Measurements from ENCODE around the gene SLC31A2.
"Not testable (repeated sequence)": the region's sequence is repeated elsewhere in the genome, so short reads cannot be mapped to it uniquely, and the experiment has no call there.

The SLC31A2 gene, protein sequence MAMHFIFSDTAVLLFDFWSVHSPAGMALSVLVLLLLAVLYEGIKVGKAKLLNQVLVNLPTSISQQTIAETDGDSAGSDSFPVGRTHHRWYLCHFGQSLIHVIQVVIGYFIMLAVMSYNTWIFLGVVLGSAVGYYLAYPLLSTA

DNA sequence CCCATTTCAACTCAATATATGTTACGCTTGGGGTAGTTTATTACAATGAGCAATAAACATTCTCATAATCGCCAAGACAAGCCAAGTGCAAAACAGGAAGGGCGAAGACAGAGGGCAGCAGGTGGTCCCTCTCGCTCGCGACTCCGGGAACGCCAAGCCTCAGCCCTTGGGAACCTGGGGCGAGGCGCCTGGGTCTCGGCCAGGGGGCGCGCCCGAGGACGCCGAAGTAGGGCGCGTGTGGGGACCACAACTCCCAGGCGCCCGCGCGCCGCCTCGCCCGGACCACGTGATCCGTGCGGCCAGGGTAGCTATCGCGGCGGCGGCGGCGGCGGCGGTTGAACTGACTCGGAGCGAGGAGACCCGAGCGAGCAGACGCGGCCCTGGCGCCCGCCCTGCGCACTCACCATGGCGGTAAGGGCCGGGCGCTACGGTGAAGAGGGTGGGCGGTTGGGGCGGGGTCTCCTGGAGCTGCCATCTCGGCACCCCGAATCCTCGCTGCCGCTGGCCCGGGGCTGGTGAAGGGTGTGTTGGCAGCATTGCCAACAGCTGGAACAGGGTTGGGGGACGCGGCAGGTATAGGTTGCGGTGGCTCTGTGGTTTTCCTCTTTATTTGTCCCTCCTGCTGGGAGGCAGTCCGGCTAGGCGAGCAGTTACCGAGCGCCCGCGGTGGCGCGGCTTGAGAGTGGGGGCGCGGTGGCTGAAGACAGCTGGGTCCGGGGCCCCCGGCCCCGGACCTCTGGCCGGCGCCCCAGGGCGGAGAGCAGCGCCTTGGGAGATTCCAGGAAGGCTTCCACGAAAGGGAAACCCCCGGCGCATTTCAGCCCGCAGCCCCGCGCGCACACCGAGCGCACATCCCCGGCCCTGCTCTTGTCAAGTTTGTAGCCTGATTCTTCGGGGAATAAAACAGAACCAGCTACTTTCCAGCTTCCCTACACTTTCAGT lies at the start of gene SLC31A2:
Gene SLC31A2 (plus strand): TSS at position 338 of the 942 bp plus-strand sequence. CDS start 68 bp downstream, at position 406.
- peak; percentile 88 for DNase-seq

DNA sequence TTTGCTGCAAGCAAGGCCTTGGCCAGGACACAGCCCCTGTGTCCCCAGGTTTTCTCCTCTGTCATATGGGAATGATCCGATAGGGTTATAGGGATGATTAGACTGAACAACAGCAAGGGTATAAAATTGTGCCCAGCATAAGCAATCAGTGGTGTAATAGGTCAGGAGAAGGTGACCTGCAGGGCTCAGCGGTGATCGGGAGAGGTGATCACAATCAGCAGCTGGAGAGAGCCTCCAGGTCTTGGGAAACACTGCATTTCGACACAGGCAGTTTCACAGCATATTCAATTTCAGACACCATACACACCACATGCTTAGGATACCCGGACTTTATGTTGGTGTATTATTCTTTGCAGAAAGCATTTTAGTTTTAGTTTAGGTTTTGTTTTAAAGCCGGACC lies 45.5 kb upstream of the SLC31A2 start:
- not testable (repeated sequence) for DNase-seq

DNA sequence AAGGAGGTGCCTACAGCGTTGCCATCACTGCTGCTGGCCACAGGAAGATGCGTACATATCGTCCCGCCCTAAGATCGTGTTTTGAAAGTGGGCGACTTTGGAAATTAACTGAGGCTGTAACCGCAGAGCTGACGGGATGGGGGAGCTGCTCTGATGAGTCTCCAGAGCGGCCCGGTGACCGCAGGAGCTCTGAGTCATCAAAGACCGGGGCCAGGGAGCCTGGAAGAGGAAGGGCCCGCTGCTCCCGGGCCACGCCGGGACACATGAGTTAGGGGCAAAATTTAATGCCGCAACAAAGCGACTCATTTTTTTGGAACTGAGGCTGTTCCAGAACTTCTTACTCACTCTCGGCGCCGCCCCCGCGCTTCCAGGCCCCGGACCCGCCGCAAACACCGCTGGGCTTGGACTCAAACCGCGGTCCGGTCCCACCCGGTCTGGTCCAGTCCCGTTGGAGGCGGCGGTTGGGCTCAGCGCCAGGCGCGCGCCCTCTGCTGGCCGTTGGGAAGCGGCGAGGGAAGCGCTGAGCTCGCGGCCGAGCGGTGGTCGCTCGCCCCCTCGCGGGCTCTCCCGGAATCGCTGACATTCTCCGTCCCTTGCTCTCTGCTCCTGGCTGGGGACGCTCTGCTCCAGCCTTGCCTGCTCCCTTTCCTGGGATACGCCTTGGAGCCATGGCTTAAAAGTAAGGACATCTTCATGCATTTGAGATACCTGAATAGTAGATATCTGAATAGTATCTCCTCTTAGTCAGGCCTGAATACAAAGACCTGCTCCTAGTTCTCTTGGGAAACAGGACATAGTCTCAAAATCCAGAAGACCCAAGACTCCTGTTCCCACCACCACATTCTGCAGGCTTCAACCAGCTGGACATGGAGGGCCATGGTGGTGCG lies 39.5 kb upstream of the SLC31A2 start:
- DNase-seq: not testable (repeated sequence)

DNA sequence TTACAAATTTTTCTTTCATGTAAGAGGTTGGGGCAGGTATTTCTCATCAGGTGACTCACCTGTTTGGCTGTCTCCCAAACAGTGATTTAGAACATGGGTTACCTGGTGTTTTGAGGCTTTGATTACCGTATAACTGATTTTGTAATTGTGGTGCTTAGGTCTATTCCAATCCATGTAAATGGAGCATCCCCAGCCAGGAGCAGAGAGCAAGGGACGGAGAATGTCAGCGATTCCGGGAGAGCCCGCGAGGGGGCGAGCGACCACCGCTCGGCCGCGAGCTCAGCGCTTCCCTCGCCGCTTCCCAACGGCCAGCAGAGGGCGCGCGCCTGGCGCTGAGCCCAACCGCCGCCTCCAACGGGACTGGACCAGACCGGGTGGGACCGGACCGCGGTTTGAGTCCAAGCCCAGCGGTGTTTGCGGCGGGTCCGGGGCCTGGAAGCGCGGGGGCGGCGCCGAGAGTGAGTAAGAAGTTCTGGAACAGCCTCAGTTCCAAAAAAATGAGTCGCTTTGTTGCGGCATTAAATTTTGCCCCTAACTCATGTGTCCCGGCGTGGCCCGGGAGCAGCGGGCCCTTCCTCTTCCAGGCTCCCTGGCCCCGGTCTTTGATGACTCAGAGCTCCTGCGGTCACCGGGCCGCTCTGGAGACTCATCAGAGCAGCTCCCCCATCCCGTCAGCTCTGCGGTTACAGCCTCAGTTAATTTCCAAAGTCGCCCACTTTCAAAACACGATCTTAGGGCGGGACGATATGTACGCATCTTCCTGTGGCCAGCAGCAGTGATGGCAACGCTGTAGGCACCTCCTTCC lies 37.9 kb upstream of the SLC31A2 start:
- DNase-seq: not testable (repeated sequence)

DNA sequence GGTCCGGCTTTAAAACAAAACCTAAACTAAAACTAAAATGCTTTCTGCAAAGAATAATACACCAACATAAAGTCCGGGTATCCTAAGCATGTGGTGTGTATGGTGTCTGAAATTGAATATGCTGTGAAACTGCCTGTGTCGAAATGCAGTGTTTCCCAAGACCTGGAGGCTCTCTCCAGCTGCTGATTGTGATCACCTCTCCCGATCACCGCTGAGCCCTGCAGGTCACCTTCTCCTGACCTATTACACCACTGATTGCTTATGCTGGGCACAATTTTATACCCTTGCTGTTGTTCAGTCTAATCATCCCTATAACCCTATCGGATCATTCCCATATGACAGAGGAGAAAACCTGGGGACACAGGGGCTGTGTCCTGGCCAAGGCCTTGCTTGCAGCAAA lies 32.0 kb upstream of the SLC31A2 start:
- DNase-seq: not testable (repeated sequence)

DNA sequence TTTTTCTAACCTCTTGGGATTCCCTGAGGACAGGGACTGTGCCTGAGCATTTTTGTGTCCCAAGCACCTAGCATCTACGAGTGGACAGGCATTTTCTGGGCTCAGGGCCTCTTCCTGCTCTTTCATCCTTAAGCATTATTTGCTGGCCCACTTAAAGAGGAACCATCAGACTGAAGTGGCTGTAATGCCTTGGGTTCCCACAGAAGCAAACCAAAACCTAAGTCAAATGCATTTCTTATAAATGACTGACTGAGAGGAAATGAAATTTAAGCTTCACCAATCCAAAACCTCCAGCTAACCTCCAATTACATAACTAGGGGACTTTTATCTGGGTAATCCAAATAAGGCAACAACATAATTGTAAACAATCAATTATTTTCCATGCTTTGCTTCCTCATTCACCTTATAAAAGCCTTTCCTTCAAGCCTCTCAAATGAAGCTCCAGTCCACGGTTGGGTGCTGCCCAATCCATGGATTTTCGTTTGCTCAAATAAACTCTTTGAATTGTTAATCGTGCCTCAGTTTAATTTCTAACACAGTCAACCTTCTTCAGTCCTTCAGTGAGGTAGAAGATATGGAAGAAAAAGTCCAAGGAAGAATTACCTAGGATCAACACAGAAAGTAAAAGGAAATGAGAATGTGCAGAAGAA lies 25.3 kb upstream of the SLC31A2 start:
- no peak for DNase-seq

DNA sequence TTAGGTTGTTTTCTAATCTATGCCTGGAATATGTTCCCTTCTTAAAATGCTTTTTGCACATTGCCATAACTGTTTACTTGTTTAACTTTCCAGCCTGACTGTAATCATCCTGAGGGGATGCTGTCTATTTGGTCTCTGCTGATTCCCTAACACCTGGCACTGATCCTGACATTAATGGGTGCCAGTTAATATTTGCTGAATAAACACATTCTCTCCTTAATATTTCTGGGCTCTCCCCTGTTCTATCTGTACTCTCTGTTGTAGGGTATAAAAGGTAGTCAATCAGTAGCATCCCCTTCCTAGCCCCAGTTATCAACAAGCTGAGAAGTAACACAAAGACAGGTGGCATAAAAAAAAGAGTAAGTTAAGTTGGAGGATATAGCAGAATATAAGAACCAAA lies 21.3 kb upstream of the SLC31A2 start:
- no peak for DNase-seq

DNA sequence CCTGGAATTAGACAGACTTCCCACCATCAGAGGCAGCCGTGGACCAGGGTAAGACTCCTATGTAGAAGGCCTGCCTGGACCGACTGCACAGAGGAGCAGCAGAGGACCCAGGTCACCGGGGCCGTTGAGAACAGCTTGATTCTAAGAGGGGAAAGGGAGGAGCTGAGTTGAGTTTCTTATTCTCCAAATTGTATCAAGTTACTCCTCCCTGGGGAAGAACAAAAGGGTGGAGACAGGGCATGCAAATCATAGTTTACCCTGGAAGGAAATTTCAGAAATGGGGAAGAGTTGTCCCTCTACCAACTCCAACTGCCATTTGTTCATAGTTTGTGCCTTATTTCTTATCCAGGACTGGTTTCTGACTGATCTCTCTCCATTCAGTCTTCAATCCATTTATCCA lies 20.9 kb upstream of the SLC31A2 start:
- DNase-seq: no peak

DNA sequence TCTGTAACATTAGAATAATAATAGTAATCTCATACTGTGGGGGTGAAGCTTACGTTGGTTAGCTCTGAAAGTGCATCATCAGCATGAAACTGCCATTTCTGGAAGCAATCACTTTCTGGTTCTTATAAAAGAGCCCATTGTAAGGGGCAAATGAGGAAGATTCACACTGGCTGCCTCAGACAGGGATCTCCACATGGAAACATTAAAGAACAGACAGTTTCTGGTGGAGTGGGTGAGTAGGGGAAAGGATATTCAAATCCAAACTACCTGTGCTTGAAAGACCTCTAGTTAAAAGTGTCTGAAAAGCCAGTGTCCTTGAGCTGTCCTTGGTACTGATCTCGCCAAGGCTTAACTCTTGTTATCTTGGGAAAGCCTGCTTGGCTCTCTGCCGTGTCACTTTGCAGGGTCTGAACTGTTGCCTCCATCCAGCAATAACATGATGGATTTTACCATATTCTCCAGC lies 19.1 kb upstream of the SLC31A2 start:
- DNase-seq: no peak

DNA sequence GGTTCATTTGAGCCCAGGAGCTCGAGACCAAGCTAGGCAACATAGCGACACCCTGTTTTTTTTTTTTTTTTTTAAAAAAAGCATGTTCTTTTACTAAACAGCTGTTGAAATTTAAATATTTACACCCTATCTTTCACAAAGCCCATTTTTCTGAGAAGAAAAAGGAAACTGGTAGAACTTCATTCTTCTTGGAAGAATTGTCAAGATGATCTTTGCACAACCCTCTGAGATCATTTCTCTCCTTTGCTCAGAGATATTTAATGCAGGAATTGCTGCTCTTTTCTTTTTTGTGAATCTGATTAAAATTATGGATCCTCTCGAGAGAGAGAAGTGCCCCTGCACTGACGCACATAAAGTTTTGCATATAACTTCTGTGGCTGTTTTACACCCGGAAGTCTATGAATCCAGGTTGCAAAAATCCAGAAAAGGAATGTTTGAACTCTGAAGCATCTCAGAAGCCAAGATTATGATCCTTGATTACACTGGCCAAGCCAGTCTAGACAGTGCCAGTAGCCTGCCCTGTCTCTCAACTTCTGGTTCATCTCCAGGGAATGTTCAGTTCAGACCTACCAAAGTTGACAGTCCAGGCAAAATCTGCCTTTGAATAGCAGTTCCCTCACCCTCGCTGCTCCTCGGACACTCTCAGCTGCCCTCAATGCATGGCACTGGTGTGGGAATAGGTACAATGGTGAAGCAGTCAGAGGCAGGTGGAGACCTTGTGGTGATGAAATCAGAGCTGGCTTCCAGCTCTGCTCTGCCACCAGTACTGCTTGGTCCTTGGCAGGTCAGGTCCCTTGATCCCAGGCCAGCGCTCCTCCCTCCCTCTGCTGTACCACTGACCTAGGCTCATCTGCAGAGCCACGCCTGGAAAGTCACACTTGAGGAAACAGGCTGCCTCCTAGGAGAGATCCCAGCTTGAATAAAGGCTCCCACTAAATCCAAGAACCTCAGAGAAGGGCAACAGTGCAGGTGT lies 13.3 kb upstream of the SLC31A2 start:
- DNase-seq: no peak

DNA sequence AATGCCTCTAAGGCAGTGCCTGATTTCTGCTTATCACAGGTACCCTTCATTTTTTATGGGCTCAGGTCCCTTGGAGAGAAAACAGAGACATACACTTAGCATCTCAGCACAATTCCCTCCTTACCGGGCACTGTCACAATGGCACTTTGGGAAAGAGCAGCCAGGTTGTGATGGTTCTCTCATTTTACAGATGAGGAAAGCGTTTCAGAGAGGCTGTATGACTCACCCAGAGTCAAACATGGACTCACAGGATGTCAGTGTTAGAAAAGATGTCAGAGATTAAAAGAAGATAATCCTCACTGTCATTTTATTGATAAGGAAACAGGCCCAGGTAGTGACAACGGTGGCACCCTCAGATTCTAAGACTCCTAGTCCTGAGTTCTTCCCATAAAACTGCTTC lies 12.0 kb upstream of the SLC31A2 start:
- DNase-seq: no peak

DNA sequence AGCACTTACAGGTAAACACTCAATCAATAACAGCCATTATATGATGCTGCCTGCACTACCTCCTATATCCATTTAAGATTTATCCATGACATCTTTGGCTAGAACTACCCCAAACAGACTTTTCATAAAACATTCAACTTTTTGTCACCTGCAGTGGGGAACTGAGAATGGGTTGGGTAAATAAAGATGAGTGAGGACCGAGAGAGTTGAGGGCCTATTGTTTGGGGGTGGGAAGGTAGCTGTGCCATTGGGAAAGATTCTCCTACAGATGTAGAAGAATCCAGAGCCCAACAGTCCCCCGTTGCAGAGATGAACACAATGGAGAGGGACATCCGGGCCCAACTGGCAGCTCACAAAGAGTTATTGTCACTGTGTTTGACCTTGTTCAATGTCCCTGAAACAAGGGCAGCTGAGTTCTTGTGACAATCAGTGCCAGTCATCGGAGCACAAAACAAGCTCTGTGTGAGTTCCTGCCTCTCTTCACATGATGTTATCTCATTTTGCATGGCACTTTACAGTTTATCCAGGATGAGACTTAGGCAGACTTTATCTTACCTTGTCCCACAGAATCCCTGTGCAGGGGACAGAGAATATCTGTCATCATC lies 11.5 kb upstream of the SLC31A2 start:
- no peak for DNase-seq

DNA sequence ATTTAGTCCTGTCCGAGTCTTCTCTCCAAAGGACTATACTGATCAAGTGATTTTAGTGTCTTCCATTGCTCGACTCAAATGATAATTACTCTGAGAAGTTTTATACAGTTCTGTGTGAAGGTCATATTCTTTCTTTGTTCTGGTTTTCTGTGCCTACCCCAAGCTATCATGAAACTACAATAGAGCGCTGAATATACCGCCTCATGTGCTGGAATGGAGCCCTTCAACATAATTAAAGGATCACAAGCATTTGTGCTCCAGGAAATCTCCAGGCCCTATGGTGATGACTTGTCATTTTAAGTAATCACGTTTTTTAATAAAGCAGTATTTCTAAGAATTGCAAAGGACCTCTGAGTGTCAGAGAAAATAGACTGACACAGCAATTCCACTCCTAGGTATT lies 10.9 kb upstream of the SLC31A2 start:
- DNase-seq: no peak

DNA sequence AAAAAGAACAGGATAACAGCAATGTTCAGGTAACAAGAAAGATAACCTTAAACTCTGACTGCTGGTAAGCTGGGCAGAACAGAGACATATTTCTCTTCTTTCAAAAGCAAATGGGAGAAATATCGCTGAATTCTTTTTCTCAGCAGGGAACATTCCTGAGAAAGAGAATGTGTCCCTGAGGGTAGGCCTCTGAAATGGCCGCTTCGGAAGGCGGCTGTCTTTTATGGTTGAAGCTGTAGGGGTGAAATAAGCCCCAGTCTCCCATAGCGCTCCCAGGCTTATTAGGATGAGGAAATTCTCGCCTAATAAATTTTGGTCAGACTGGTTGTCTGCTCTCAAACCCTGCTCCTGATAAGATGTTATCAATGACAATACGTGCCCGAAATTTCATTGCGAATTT lies 9.9 kb upstream of the SLC31A2 start:
- not testable (repeated sequence) for DNase-seq

DNA sequence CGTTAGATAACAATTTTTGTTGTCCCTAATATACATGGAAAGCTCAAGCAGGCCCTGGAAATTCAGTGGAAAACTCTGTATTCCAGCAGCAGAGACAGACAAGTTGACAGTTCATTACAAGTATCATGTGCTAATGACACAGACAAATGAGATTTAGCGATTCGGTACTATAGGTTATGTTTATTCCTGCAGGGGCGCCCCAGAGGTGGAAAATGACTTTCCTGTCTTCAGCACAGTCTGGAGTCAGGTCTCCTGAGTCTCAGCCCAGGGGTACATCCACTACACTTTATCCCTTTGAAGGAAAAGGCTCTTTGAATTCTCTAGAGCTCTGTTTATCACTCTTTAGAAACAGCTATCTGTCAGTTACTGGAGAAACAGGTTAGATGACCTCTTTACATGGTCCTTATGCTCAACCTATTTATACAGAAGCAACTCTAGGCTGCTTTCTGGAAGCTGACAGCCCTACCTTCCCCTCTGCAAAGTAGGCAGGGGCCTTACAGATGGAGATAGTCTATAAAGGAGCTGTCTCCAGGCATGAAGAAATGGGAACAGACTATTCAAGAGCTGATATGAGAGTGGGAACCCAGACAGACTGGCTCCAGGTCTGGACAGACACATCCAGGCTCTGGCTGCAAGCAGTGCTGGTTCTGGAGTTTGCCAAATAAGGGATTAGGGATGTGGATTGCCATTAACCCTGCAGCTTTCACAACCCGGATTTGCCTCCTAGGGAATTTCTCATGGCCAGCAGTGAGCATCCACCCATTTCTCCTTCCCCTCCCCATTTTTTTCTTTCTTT lies 7.2 kb upstream of the SLC31A2 start:
- DNase-seq: no peak

DNA sequence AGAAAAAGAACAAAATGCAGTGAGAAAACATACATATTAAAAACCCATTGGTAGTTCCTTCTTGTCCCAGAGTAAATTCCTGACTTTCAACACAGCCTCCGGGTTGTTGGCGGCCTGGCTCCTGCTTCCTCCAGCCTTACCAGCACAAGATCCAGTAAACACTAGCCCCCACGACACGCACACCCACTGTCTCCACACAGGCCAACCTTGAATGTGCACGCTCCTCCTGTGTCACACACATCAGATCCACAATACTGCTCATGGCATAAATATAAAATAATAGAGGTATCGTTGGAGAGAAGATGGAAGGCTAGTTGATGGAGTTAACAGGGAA lies 2.5 kb upstream of the SLC31A2 start:
- no peak for DNase-seq

DNA sequence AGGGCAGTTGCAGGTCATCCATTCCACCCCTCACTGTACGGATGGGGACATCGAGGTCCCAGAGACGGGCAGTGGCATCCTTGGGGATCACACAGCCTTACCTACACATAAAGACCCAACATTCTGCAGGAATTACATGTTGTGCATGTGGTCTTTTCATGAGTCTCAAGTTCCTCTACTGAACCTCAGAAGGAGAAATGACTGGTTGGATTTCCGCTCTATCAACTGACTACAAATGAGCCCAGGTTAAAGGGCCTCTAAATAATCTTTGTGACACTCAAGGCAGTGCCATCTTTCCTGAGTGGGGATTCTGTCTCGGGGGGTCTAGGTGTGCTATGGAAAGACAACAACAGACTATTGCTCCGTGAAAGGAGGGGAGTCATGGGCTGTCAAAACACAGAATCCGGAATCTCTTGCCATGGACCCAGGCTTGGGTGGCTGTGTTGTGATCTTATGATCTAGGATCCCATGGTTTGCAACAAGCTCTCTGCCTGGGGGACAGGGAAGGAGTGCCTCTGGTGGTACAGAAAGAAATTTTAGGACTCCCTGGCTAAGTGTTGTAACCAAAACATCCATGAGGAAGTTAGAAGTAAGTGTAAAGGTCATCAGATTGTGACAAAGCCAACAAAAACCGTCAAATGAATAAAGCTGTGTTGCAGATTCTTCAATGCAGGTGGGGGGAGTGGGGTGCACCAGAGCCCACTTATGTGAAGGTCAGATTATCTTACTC lies 1.9 kb upstream of the SLC31A2 start:
- DNase-seq: no peak

DNA sequence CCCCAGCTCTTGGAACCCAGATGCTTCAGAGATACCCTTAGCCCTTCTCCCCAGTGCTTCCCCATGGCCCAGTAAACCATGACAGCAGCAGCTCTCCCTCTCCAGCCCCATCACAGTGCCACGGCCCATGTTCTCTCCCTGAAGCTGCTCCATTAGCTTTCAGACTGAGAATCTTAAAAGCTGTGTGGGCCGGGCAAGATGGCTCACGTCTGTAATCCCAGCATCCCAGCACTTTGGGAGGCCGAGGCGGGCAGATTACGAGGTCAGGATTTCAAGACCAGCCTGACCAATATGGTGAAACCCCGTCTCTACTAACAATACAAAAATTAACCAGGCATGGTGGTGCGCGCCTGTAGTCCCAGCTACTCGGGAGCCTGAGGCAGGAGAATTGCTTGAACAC lies 1.2 kb upstream of the SLC31A2 start:
- DNase-seq: not testable (repeated sequence)

All from stimulated activated CD4-positive, alpha-beta T cell treated with anti-CD3 and anti-CD28 coated beads, Interleukin-12 subunit alpha, Interleukin-12 subunit beta, amount 100 ng/mL, for 4 hours (primary cell).